ENCODE measurements around the gene MYRF. TPM values are rescaled to one million over a fixed set of nuclear protein-coding genes. Genes with fewer than 3 reads are reported as not detected.

Gene MYRF
- total and polyA plus RNA-seq, 2 of the 13 experiments (the other 11 are each of a cell fraction or from before 2014, with no cell fraction given): 10.2 to 25.9 TPM

DNA sequence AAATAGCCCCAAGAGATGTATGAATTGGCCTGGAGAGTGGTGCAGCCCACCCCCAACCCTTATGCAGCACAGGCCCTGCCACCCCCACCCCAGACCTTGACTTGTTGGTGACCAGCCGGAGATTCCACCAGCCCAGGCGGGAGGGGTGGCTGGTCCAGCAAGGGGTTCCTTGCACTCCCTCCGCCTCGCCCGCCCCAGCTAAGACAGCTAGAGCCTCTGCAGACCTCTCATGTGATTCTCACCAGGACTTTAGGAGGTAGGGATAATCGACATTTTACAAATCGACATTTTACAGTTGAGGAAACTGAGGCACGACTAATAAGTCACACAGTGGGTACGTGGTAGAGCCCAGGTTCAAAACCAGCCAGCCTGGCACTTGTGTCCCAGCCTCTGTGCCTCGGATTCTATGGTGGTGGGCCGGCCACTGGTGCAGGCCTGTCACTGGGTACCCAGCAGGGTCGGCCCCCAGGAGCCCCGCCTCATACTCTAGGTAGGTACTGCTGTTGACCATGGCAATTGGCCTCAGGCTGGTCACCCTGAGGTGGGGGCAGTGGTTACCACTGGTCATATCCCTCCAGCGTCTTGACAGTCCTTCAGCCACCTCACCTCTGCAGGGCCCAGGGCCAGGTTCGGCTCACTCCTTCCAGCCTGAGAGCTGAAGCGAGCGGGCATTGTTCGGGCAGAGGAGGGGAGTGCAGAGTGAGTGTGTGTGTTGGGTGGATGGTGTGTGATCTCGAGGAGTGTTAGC lies 35.0 kb upstream of the MYRF start:
- no peak overlapping the region for H3K4me2 ChIP-seq (ENCODE audit: low read depth, low read length)
- WGBS (ENCODE audit: low lambda C conversion rate): 95% methylated on average over 15 of the region's 19 CpGs
- no peak overlapping the region for H3K27ac ChIP-seq (ENCODE audit: extremely low read length, insufficient read depth, low read length)
- TF ChIP-seq CCAR2 (optimal IDR thresholded peaks at IDR 0.05; ENCODE audit: low read depth, low read length) (no peak), GTF3A (CRISPR knock-in tag; conservative IDR thresholded peaks at IDR 0.05) (no peak), KLF13 (CRISPR knock-in tag; IDR thresholded peaks at IDR 0.05) (no peak), SMAD1 (CRISPR knock-in tag; IDR thresholded peaks at IDR 0.05; ENCODE audit: borderline replicate concordance, low read depth) (no peak)
- TF ChIP-seq, protein P1, sequence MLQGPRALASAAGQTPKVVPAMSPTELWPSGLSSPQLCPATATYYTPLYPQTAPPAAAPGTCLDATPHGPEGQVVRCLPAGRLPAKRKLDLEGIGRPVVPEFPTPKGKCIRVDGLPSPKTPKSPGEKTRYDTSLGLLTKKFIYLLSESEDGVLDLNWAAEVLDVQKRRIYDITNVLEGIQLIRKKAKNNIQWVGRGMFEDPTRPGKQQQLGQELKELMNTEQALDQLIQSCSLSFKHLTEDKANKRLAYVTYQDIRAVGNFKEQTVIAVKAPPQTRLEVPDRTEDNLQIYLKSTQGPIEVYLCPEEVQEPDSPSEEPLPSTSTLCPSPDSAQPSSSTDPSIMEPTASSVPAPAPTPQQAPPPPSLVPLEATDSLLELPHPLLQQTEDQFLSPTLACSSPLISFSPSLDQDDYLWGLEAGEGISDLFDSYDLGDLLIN (CRISPR knock-in tag; IDR thresholded peaks at IDR 0.05; ENCODE audit: borderline replicate concordance): no peak
- H3K27me3 ChIP-seq (ENCODE audit: control insufficient read depth in 1 of 2, insufficient read depth in 2 of 2, low read length in 2 of 2): no peaks in the 10 kb centered on the region
- FAIRE-seq: no peak
- peaks cover 2 to 15% of the 10 kb centered on the region in 2 experiments; a peak in 4 of 5 replicates for H3K36me3 ChIP-seq (replicated peaks in 1 of 2; ENCODE audit: control insufficient read depth in 1 of 2, insufficient read depth in 2 of 2, low read length in 2 of 2)
- in situ Hi-C loops (cut with HindIII; ENCODE audit: extremely low pct_ligation_motif_present, low pct_unique_long_range_greater_than_20kb): no loop called here
- H3K79me2 ChIP-seq (ENCODE audit: insufficient read depth, low read length): peaks cover 5% of the 10 kb centered on the region
- H2AFZ ChIP-seq (ENCODE audit: low read length): no peak overlapping the region
- ChIA-PET CTCF (ENCODE audit: low intra/inter-chr PET ratio, low total read pairs) (no interaction called here), POLR2A (no interaction called here)
- no peak overlapping the region for H3K9ac ChIP-seq (ENCODE audit: insufficient read depth, low read depth, low read length)
- no peaks in the 10 kb centered on the region for H3K9me3 ChIP-seq (ENCODE audit: low read length)
- ATAC-seq: no peak
- peaks cover 19% of the 10 kb centered on the region for H3K4me1 ChIP-seq (ENCODE audit: insufficient read depth, low read length)
- H4K20me1 ChIP-seq (ENCODE audit: insufficient read depth, low read length): no peaks in the 10 kb centered on the region
- intact Hi-C loops (cut with micrococcal nuclease; ENCODE audit: unreplicated experiment): no loop called here
- no peak overlapping the region for H3K4me3 ChIP-seq (replicated peaks in 1 of 3; ENCODE audit: insufficient read depth in 1 of 3, low read depth in 2 of 3, low read length in 3 of 3)
- BruUV-seq (replicated peaks): no TSS peak
- DNase-seq (ENCODE audit: low spot score): no peak

DNA sequence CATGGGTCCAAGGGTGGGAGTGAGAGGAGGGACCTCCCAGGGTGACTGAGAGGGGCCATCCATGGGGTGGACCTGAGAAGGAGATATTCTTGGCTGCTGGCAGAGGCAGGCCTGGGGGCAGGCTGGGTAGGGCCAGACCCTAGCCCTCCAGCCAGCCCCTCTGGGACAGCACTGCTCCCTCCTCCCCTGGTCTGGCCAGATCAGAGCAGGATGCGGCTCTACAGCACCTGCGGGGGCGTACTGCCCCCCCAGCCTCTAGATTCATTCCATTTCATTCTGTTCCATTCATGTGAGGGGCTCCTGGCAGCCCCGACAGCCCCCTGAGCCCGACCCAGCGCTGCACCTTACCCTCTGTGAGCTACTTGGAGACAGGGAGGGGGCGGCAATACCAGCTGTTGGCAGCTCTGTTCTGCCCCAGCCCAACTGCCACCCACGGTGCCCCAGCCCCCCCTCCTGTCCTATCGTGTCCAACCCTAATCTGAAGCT lies 34.3 kb upstream of the MYRF start:
- in situ Hi-C loops (cut with HindIII; ENCODE audit: extremely low pct_ligation_motif_present, low pct_unique_long_range_greater_than_20kb): no loop called here
- Histone ChIP-seq H3K27ac (ENCODE audit: extremely low read length, insufficient read depth, low read length) (no peak overlapping the region), H4K20me1 (ENCODE audit: insufficient read depth, low read length) (no peaks in the 10 kb centered on the region), H3K4me1 (ENCODE audit: insufficient read depth, low read length) (peaks cover 19% of the 10 kb centered on the region), H3K36me3 (replicated peaks in 1 of 2; ENCODE audit: control insufficient read depth in 1 of 2, insufficient read depth in 2 of 2, low read length in 2 of 2) (peaks cover 2 to 15% of the 10 kb centered on the region in 2 experiments; a peak in 4 of 5 replicates), H3K4me2 (ENCODE audit: low read depth, low read length) (no peak overlapping the region), H3K27me3 (ENCODE audit: control insufficient read depth in 1 of 2, insufficient read depth in 2 of 2, low read length in 2 of 2) (no peaks in the 10 kb centered on the region), H3K9ac (ENCODE audit: insufficient read depth, low read depth, low read length) (no peak overlapping the region), H3K79me2 (ENCODE audit: insufficient read depth, low read length) (peaks cover 5% of the 10 kb centered on the region), H3K9me3 (ENCODE audit: low read length) (no peaks in the 10 kb centered on the region), H3K4me3 (replicated peaks in 1 of 3; ENCODE audit: insufficient read depth in 1 of 3, low read depth in 2 of 3, low read length in 3 of 3) (no peak overlapping the region), H2AFZ (ENCODE audit: low read length) (no peak overlapping the region)
- WGBS (ENCODE audit: low lambda C conversion rate): 95% methylated on average over 6 of the region's 9 CpGs
- no peak for FAIRE-seq
- DNase-seq (ENCODE audit: low spot score): no peak
- CTCF ChIA-PET (ENCODE audit: low intra/inter-chr PET ratio, low total read pairs): no interaction called here
- TF ChIP-seq FOXM1 (CRISPR knock-in tag; IDR thresholded peaks at IDR 0.05) (no peak), ZC3H13 (CRISPR knock-in tag; IDR thresholded peaks at IDR 0.05) (no peak)
- POLR2A ChIA-PET: no interaction called here
- BruUV-seq (replicated peaks): no TSS peak
- no peak for ATAC-seq
- intact Hi-C loops (cut with micrococcal nuclease; ENCODE audit: unreplicated experiment): no loop called here

Measured in HepG2 (cell line).